HG03135 (cell line): Measurements from ENCODE around the gene CADM3.

ENCODE experiments used
- ATAC-seq: cut with Tn5 transposase; IDR thresholded peaks from one replicate; pipeline ENCODE4 v1.9.1; 2021; ENCODE audit warnings: mild to moderate bottlenecking, moderate library complexity; ENCODE audit not compliant: unreplicated experiment

The CADM3 gene

GRCh38 chr1:159204161-159205141 is 33.0 kb downstream of the CADM3 start, which contains the start of gene ACKR1:
Gene ACKR1, plus strand, starts transcription at chr1:159204875. Its CDS starts 85 bp downstream, at chr1:159204960.
- ATAC-seq = no peak

- no peak for ATAC-seq
Observed at GRCh38 chr1:159205225-159205624, 33.8 kb downstream of the CADM3 start.

DNA sequence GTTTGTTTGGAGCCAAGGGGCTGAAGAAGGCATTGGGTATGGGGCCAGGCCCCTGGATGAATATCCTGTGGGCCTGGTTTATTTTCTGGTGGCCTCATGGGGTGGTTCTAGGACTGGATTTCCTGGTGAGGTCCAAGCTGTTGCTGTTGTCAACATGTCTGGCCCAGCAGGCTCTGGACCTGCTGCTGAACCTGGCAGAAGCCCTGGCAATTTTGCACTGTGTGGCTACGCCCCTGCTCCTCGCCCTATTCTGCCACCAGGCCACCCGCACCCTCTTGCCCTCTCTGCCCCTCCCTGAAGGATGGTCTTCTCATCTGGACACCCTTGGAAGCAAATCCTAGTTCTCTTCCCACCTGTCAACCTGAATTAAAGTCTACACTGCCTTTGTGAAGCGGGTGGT is 34.7 kb downstream of the CADM3 start:
- ATAC-seq = no peak

DNA sequence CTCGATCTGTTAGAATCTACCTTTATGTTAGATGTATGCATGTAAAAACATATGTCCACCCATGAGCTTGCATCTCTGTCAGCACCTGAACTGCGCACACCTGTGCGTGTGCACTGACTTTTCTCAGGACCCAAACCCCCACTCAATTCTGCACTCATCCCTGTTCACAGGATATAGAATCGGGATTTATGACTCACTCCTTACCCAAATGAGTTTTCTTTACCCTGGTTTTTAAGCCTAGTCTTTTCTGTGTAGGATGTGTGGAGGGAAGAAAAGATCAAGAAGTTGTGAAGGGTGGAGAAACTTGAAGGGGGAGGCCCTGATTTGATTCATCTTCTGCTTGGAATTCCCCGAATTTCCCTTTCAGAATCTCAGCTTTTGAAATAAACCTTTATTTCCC is 35.7 kb downstream of the CADM3 start:
- no peak for ATAC-seq

GRCh38 chr1:159207774-159208173 is 36.4 kb downstream of the CADM3 start:
- ATAC-seq = no peak

- ATAC-seq = no peak
Observed at GRCh38 chr1:159208175-159208825, 36.9 kb downstream of the CADM3 start.

GRCh38 chr1:159209061-159209460 is 37.6 kb downstream of the CADM3 start:
- no peak for ATAC-seq

DNA sequence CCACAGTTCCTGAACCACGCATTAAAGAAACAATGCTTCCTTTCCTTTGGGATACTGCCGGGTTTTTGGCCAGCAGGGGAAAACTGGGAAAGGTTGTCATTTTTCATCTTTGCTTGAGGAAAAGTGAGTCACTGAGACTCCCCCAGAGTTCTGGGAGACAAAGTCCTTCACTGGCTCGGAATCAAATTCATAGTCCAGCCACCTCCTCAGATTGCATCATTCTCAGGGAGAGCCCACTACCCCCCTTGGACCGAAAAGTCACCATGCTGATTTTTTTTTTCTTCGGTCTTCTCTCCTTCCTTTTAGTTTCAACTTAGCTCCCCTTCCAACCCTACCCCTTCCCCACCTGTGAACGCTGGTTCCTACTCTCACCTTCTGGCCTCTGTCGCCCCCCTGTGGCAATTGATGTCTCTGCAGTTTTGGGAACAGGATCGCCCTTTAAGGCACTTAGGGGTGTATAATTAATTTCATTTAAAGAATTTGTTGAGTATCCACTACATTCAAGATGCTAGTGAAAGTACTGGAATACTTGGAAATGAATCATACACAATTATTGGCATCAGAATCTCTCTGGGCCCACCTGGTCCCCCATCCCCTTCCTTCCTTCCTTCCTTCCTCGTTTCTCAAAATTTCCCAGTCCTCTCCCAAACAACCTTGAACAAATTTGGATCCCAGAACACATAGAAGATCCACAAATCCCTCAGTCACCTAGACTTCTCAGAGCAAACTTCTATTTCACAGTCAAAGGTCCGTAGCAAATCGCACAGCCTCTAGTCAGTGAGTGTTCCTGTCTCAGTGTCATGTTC is 40.1 kb downstream of the CADM3 start:
- no peak for ATAC-seq

DNA sequence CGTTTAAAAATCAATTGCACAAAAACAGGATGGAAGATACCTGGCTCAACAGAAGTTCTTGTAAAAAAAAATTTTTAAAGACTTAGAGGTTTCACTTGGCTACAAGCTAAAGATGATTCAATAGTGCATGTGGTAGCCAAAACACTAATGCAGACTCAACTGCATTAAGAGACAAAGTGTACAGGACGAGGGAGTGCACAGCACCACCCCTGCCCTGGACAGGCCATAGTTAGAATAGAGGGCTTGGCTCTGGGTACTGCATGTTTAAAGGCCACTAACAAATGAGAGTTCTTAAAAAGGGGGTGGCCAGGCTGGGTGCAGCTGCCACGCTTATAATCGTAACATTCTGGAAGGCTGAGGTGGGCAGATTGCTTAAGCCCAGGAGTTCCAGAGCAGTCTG is 41.2 kb downstream of the CADM3 start:
- no peak for ATAC-seq

GRCh38 chr1:159214149-159214760 is 42.8 kb downstream of the CADM3 start:
- ATAC-seq = no peak

DNA sequence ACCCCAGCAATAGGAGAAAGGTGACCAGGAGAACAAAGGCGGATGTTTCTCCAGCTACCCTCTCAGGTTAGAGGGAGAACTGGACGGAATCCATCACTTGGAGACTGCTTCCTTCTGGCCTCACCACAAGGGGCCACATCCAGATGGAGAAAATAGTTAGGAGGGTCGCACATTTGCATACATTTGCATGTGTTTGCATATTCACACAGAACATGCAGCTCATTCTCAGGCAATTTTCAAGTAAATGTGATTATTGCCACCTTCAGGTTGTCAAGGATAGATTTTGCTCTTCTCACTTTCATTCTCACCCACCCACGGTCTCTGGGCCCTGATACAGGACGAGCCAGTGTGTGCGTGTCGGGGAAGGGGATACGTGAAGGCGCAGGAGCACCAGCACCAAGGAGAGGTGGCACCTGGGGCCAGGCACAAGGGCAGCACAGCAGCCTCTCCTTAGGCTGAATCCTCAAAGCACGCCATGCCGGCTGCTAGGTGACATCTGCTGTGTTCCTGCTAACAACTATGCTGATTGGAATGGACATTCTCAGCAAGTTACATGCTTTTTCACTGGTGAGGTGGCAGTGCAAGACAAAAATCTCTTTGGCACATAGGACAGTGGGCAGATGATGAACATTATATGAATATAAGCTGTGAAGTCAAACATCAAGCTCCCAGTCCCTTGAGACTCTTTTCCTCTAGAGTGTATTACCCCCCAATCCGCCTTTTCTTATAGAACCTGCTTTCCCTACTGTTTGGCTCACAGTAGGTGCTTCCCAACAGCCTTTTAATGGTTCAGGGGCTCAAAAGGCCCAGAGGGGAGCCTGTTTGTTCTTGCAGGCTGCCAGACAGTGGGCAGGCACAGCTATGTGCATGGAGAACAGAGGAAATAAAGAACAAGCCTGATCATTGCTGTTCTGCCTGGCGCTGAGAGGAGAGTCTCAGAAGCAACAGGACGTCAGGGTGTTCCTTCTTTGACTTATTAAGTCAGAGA is 47.5 kb downstream of the CADM3 start:
- ATAC-seq = no peak

DNA sequence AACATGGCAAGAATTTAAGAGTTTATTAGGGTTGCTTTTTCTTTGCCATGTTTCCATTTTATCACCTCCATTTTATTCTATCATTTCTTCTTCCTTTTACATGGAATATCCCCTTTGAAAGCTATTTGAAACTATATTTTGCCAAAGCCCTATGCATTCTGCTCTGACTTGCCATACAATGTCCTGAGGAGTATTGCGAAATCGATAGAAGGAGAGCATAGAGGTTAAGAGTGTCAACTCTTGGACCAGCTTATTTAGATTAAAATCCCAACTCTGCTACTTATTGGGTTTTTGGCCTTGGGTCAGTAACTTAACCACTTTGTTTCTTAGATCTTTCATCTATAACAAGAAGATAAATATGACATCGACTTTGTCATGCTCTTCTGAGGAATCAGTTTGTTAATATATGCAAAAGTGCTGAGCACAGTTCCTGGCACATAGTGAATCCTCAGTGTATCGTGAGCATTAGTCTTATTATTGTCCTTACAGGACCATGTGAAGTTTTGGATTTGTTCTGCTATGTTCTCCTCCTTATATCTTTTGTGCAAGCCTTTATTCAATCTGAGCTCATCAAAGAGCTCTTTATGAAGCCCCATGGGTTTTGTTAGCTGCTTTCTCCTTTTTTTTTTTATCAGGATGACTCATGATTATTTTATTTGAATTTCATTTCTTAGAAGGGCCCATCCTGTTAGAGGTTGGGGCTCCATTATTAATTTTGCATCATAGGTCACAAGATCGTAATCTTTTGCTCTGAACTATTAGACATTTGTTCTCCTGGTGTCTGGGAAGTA is 50.9 kb downstream of the CADM3 start:
- no peak for ATAC-seq

DNA sequence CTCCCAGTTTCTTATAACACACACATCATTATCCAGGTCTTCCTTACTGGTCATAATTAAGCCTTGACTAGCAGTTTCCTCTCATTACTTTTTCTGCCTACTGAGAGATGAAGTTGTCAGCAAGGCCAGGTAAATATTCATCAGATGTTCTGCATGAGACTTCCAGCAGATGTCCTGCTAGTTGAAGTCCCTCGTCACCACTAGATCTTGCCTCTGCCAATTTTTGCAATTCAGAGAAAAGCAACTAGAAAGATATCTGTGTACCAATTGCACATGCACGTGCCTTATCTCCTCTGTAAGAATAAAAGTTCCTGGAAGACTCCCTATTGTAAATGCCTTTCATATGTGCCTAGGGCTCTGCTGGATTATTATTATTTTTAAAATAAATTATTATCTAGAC is 51.6 kb downstream of the CADM3 start:
- no peak for ATAC-seq

DNA sequence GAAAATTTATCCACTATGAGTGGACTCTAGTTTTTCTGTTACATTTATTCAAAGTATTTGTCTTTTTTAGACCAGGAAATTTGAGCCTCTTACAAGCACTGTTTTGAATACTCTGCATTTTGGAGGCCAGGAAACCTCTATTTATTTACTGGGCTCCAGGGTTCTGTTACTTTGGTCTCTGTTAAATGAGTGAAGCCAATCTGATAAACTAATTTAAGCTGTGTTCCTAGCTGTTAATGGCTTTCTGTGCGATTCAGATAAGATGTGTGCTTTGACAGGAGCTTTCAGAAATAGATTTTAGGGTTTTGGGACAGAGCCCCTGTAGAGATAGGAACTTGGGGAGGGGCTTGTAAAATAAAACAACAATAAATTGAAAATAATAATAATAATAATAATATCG is 57.1 kb downstream of the CADM3 start:
- no peak for ATAC-seq

DNA sequence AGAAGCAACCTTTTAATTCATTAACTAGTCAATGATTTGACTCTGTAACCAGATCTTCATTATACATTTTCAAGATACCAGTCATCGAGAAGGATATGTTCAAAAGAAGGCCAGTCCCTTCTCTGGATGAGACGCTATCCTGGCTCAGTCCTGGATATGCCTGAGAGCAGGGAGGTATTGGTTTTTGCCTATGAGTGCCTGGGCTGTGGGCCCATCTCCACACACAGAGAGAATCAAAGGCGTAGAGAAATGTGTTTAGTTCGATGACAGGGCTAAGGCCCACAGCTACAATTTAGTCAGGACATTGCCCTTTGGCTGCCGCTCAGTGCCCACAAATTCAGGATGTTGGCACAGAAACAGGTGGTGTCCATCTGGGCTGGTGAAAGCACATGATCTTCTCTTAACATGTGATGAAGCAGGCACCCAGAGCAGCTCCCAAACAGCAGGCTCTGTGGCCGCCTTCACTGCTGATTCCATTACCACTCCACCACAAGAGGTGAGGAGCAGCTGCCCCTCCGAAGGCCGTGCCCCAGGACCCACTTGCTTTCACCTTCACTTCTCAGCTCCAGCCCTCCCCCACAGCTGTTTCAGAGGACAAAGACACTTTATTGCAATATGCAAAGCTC is 58.0 kb downstream of the CADM3 start:
- ATAC-seq = no peak

- ATAC-seq = no peak
Observed at GRCh38 chr1:159229896-159230295, 58.5 kb downstream of the CADM3 start.

GRCh38 chr1:159239551-159240220 is 68.3 kb downstream of the CADM3 start:
- no peak for ATAC-seq

DNA sequence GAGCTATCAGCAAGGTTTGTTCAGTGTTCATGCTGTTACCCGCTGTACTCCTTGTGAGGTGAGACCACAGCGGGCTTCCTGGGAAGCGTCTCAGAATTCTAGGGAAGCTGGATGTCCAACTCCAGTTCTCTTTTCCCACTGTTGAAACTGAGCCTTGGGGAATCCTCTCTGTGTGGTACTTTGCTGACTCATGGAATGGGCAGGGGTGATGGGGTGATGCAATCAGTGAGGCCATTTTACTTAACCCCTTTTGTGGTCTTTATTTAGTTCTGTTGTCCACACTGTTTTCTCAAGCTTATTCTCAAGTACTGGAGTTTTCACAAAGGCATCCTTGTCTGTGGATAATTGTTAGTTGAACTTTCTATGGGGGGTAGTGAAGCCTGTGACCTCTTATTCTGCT is 75.9 kb downstream of the CADM3 start:
- ATAC-seq = no peak
